SK-N-DZ (cell line): ENCODE results near the gene MSH5.

Experiments
- DNase-seq: peaks from one replicate; pipeline ENCODE4 v3.0.0-alpha.2; 2015; ENCODE audit warnings: low spot score

Gene MSH5

GRCh38 chr6:31729515-31729978, 10.3 kb upstream of the MSH5 start:
- DNase-seq: peak; percentile 91

DNA sequence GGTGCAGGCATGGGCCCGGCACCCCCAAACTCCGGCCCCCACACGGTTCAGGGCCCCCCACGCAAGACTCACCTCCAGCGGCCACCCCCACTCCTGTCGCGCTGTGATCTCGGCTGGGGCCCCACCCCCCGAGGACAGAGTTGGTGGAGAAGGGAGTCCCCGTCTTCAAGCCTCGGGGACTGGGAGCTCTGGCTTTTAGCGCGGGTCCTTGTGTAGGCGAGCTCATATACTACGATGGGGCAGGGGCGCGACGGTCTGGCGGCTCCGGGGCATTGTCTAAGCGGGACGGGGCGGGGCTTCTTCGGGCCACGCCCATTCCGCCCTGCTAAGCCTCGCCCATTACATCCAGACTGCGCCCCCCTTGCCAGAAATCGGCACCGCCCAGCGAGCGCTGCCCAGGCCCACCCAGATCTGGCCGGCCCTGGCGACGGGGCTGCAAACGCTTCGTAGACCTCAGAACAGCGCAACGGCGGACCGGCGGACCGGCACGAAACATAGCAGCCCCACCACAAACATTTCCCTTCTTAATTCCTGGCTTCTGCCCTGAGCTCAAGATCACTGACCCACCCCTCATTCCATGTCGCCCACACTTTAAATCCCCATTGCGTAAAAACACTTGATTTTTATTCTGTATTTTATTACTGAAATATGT, 9.7 kb upstream of the MSH5 start:
- DNase-seq: peak; percentile 90

DNA sequence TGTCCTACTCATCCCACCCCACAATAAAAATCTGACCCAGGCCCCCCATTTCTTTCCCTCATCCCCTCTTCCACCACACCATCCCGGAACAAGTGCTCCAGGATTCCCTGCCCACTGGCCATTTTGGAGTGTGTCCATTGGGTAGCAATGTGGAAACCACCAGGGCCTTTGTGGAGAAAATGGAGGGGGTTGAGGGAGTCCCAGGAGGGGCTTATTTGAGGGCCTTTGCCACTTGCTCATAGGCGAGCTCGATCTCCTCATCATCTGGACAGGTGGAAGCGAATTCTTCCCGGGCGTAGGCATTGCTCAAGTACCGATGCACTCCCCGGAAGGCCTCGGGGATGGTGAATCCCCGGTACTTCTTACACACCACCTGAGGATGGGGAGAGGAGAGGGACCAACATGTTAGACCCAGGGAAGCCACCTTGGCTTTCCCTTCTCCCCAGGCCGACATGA, 9.1 kb upstream of the MSH5 start:
- no peak for DNase-seq

DNA sequence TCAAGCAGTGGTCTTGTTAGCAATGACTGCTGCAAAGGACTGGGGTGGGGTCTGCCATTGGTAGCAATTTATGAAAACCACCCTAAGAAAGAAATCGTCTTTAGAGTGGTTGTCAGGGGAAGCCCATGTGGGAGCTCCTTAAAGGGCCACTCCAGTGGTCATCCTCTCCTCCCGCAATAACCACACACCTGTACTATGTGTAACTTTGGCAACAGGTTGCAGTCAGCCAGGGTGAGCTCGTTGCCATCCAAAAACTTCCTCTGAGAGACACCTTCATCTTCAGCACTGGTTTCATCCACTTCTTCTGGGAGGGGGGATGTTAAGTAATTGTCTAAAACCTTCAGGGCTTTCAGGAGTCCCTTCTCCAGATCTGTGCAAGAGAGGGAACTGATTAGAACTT, 7.8 kb upstream of the MSH5 start:
- DNase-seq: no peak

GRCh38 chr6:31733734-31734133, 6.1 kb upstream of the MSH5 start:
- no peak for DNase-seq

DNA sequence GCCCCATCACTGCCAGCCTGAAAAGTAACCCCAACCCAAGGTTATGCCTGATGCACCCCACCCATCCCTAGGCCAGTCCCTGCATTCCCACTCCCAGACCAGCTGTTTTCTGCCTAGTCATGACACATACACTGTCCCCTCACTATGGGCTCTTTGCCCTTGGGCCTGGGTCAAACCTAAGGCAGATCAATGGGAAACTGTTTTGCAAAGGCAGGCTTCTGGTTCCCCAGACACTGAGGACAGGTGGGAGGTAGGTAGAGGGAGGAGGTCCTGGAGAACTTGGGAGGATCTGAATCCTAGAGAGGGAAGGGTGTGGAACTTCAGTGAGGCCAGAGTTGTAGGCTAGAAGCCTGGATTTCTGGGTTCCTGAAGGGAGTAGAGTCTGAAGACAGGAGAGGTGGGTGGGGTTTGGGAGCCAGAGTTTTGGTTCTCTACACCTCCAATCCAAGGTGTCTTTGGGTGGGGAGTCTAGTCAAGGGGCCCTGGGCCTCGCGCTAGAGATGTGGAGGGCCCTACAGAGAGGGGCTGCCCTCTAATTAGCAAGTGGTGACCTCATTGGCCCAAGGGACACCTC, 5.5 kb upstream of the MSH5 start:
- no peak for DNase-seq

DNA sequence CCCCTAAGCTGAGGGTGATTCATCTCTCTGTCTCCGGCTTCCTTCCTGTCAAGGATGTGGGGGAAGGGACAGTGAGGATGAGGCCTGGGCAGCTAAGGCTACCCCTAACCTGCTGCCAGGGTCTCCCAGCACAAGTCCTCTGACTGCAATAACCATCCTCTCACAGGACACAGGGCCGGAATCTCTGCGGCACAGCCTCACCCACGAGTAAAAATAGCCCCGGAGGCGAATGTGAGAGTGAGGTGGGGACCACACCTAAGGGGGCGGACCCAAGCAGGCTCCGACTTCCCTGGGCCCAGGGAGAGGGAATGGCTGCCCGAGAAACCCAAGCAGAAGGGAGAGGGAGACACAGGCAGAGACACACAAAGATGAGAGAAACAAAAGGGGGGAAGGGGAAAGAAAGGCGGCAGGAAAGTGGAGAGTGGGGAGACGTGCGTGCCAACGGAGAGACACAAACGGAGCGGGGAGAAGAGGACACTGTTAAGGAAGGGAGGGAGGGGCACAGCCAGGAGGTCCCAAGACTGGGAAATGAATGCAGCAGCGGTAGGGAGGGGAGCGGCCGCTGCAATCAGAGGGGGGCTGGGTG, 4.9 kb upstream of the MSH5 start:
- DNase-seq: no peak

GRCh38 chr6:31736021-31736767, 3.6 kb upstream of the MSH5 start, which contains the start of gene CLIC1:
Gene CLIC1 (minus strand): TSS chr6:31736530. CDS start chr6:31736300, 230 bp downstream.
- peak; percentile 59 for DNase-seq

DNA sequence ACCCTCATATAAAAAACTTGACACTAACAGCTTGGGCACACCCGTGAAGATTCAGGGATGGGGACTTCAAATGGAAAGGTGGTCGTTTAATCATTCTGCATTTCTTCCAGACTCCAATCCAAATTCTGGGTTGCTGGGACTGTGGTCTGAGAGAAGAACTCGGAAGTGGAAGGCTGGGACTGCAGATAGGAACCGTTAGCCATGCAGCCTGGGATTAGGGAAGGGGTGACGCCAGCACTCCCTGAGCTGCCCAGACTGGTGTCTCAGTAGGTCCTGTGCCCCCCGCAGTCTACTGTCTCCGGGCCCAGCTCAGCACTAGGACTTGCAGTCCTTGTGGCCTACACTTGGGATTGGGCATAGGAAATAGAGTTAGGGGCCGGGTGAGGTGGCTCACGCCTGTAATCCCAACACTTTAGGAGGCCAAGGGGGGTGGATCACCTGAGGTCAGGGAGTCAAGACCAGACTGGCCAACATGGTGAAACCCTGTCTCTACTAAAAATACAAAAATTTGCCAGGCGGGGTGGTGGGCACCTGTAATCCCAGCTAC, 3.0 kb upstream of the MSH5 start:
- no peak for DNase-seq

GRCh38 chr6:31737315-31737990, 2.4 kb upstream of the MSH5 start:
- DNase-seq: no peak

DNA sequence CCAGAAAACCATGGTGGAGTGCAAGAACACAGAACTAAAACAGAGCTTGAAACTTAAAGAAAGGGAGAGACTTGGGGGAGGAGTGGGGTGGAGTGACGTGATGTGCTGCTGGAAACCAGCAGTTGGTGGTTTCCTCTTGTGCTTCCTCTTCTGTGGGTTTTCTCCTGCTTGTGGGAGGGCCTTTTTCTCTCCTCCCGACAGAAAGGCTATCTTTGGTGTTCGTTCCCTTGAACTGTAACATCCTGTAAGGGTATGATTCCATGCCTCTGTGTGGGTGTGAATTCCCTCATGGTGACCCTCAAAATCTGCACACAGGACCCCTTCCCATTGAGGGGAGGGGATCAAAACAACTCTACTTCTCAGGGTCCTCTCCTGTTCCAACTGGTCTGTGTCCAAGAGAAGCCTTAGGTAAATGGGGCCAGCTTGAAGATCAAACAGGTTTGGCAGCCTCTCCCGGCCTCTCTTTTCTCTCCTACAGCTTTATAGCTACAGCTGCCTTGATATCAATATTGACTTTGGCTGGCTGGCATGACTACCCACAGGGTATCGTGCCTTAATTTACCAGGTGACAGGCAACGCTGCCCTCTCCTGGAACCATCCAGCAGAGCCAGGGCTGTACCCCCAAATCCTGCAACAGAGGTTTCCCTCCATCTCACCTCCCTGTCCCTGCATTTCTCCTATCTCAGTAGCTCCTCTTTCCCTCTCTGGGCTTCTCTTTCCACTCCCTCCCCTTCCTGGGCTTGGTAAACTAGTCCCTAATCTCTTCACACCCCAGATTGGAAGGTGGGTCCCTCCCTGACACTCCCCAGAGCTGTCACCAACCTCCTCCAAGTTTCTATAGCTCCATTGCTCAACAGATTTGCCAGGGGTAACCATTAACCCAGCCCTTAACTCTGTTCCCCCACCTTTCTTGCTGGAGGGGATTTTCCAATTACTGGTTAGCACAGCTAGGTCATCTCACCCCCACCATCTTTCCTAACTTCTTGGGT, 1.5 kb upstream of the MSH5 start:
- no peak for DNase-seq

- DNase-seq: no peak
Observed at GRCh38 chr6:31740397-31741223, 805 bp downstream of the MSH5 start.

DNA sequence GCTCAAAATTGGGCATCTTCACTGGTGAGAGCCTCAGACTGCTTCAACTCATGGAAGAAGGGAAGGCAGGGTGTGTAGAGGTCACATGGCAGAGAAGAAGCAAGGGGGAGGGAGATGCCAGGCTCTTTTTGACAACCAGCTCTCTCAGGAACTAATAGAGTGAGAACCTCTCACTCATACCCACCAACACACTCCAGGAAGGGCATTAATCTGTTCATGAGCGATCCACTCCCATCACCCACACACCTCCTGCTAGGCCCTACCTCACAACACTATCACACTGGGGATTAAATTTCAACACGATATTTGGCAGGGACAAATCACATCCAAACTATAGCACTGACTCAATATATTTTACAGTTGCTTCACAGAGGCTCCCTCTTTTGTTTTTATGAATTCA, 2.0 kb downstream of the MSH5 start:
- no peak for DNase-seq

DNA sequence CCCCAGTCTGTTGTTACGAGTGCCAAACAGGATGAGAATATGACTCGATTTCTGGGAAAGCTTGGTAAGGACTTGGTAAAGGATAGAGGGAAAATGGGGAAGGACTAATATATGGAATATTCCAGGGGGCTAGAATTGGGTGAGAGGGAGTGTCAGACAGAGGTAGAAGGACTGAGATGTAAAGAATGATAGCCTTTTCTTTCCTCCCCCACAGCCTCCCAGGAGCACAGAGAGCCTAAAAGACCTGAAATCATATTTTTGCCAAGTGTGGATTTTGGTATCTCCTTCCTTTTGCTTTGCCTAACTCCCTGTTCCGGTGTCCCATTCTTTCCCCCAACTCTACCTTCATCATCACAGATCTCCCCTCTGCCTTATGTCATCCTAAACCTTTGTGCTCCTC, 3.1 kb downstream of the MSH5 start:
- no peak for DNase-seq

DNA sequence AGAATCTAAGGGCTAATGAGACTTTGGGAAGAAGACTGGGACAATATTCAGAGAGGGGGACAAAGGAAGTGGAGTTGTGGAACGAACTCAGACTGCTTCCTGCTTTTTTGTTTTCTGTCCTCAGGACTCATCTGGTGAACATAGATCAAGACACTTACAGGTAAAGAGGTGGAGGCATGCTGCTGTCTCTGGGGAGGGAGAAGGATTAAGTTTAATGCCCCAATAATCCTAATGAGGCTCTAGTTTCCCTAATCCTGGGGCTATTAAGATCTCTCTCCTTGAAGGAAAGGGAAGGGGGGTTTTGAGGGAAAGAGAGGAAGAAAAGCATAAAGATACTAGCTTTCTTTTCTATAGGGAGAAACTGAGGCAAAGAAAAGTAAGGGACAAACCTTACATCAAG, 4.6 kb downstream of the MSH5 start:
- no peak for DNase-seq

DNA sequence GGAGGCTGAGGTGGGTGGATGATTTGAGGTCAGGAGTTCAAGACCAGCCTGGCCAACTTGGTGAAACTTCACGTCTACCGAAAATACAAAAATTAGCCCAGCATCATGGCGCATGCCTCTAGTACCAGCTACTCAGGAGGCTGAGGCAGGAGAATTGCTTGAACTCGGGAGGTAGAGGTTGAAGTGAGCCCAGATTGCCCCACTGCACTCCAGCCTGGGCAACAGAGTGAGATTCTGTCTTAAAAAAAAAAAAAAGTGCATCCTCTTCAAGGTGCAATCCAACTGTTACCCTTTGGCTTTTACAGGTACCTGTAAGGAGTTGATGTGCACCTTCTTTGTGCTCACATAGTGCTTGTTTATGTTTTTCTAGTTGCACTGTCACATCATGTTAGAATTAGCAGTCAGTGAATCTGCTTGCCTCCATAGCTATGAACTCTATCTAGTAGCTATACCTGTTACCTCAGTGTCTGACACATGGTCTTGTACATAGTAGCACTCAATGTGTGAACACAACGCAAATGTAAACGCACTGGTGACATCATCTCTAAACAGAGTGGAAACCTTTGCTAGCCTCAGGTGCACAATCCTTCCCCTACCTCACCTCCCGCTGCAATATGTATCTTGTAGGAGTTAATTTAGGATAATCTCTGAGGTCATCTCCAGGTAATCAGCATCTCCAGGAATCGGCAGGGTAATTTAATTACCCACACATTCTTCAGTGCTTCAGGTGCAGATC, 9.7 kb downstream of the MSH5 start:
- no peak for DNase-seq

DNA sequence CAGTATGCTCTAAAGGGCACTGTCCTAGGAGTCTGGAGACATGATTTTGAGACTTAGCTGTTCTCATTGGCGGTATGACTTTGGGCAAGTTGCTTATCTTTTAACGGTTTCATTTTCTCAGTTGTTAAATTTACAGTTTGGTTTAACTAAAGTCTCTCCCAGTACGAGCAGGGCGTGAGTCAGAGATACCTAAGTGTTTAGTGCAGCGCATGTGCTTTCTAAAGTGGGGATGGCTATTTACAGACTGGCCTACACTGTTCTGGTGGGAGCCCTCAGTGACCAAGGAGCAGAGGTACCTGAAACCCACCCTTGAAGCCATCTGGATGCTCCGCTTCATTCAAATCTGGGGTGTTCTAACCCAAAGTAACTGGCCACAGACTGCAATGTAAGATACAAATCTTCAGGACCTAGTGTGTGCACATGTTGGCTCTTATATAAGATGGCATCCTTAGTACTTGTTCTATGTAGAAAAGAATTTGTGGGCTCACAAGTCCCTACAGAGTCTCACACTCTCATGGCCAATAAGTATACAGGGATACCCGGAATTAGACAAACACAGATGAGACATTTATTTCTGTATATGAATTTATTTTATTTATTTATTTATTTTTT, 10.7 kb downstream of the MSH5 start:
- DNase-seq: no peak

GRCh38 chr6:31752739-31753319, 13.0 kb downstream of the MSH5 start:
- DNase-seq: no peak
